HepG2 (cell line): ENCODE results near the gene IL1RL2. TPM values are rescaled to one million over a fixed set of nuclear protein-coding genes. Genes with fewer than 3 reads are reported as not detected.

Source experiments
- CBX5 ChIP-seq: sonication (generic); formaldehyde crosslinking; IDR thresholded peaks from 2 replicates; pipeline ENCODE4 v1.4.0; 2020; ENCODE audit warnings: missing genetic modification reagents, borderline replicate concordance
- CENPT ChIP-seq: sonication (generic); formaldehyde crosslinking; IDR thresholded peaks from 2 replicates; pipeline ENCODE4 v1.8.0; 2022; ENCODE audit warnings: low read depth, mild to moderate bottlenecking, moderate library complexity, missing genetic modification reagents
- DNMT1 ChIP-seq: sonication (generic); formaldehyde crosslinking; IDR thresholded peaks from 2 replicates; pipeline ENCODE4 v1.5.1; 2020; ENCODE audit warnings: mild to moderate bottlenecking, missing genetic modification reagents
- FOSL2 ChIP-seq: sonication (generic); formaldehyde crosslinking; IDR thresholded peaks from 2 replicates; pipeline ENCODE4 v1.4.0; 2020; ENCODE audit warnings: missing genetic modification reagents
- HCFC1 ChIP-seq: fragments of 150-350 bp; IDR thresholded peaks from 2 replicates; pipeline ENCODE4 v1.6.1; 2014; ENCODE audit warnings: low read depth, low read length
- HIC2 ChIP-seq: sonication (generic); formaldehyde crosslinking; IDR thresholded peaks from 2 replicates; pipeline ENCODE4 v1.9.0; 2022; ENCODE audit warnings: low read depth, missing genetic modification reagents
- KAT2B ChIP-seq: fragments of 150-350 bp; IDR thresholded peaks from 2 replicates; pipeline ENCODE4 v1.6.1; 2014; ENCODE audit warnings: low read depth, low read length, borderline replicate concordance
- KDM4B ChIP-seq: sonication (generic); formaldehyde crosslinking; IDR thresholded peaks from 2 replicates; pipeline ENCODE4 v1.4.0; 2020; ENCODE audit warnings: missing genetic modification reagents
- KLF9 ChIP-seq: IDR thresholded peaks from 2 replicates; pipeline ENCODE4 v1.6.1; 2016; ENCODE audit warnings: low read depth
- MED8 ChIP-seq: sonication (generic); formaldehyde crosslinking; IDR thresholded peaks from 2 replicates; pipeline ENCODE4 v1.8.1; 2023; ENCODE audit warnings: mild to moderate bottlenecking, missing genetic modification reagents; ENCODE audit not compliant: insufficient replicate concordance
- NR2F6 ChIP-seq, 2 experiments: IDR thresholded peaks; 2 replicates each; pipeline ENCODE4 v1.6.1; 2016; ENCODE audit warnings: antibody characterized with exemption in 1 of 2, mild to moderate bottlenecking in 1 of 2
- REXO4 ChIP-seq: sonication (generic); formaldehyde crosslinking; IDR thresholded peaks from 2 replicates; pipeline ENCODE4 v1.8.0; 2022; ENCODE audit warnings: missing genetic modification reagents, mild to moderate bottlenecking, borderline replicate concordance
- RFX3 ChIP-seq: IDR thresholded peaks from 2 replicates; pipeline ENCODE4 v1.6.1; 2016; ENCODE audit warnings: missing biosample characterization, missing genetic modification reagents
- RFXANK ChIP-seq: IDR thresholded peaks from 2 replicates; pipeline ENCODE4 v1.6.1; 2016
- SRF ChIP-seq: IDR thresholded peaks from 2 replicates; pipeline ENCODE4 v1.6.1; 2011; ENCODE audit warnings: mild to moderate bottlenecking, low read depth, low read length, moderate library complexity
- TBX2 ChIP-seq: sonication (generic); formaldehyde crosslinking; IDR thresholded peaks from 2 replicates; pipeline ENCODE4 v1.5.0; 2020; ENCODE audit warnings: missing genetic modification reagents, mild to moderate bottlenecking, borderline replicate concordance
- ZBTB20 ChIP-seq: sonication (generic); formaldehyde crosslinking; IDR thresholded peaks from 2 replicates; pipeline ENCODE4 v1.8.1; 2023; ENCODE audit warnings: missing genetic modification reagents, low read depth, mild to moderate bottlenecking, borderline replicate concordance
- ZBTB4 ChIP-seq: sonication (generic); formaldehyde crosslinking; IDR thresholded peaks from 2 replicates; pipeline ENCODE4 v1.4.0; 2020; ENCODE audit warnings: missing genetic modification reagents, mild to moderate bottlenecking, borderline replicate concordance
- ZNF382 ChIP-seq: sonication (generic); formaldehyde crosslinking; IDR thresholded peaks from 2 replicates; pipeline ENCODE4 v1.5.0; 2020; ENCODE audit warnings: missing genetic modification reagents, mild to moderate bottlenecking, borderline replicate concordance
- ZNF567 ChIP-seq: sonication (generic); formaldehyde crosslinking; IDR thresholded peaks from 2 replicates; pipeline ENCODE4 v1.8.1; 2023; ENCODE audit warnings: mild to moderate bottlenecking, missing genetic modification reagents, borderline replicate concordance
- polyA plus RNA-seq, 8 experiments: library from polyadenylated mRNA; depleted of rRNA in 3 of 8; stranded (reverse) in 7 of 8; unstranded in 1 of 8; fragments of >200 nt; fragmentation: Illumina TruSeq in 4 of 8; extraction: Trizol in 4 of 8; gene quantifications; 2 replicates each; pipeline versions ENCODE4 v1.2.1 to v1.2.3, GENCODE V29; 2011 to 2016; ENCODE audit warnings: low read depth in 4 of 8, missing spikeins in 1 of 8, mixed read lengths in 1 of 8; ENCODE audit not compliant: insufficient read depth in 1 of 8
- total RNA-seq, 5 experiments: library from RNA; depleted of rRNA; stranded (reverse); fragments of >200 nt; fragmentation: Illumina TruSeq; extraction: Trizol; gene quantifications; 2 replicates each; pipeline ENCODE4 v1.2.3, GENCODE V29; 2016; ENCODE audit warnings: low read depth in 1 of 5
- TF ChIP-seq, protein P1 (sequence below): sonication (generic); formaldehyde crosslinking; IDR thresholded peaks from 2 replicates; pipeline ENCODE4 v1.5.1; 2020; ENCODE audit warnings: missing genetic modification reagents, mild to moderate bottlenecking, borderline replicate concordance
- TF ChIP-seq, protein P2 (sequence below): sonication (generic); formaldehyde crosslinking; IDR thresholded peaks from 2 replicates; pipeline ENCODE4 v1.5.0; 2020; ENCODE audit warnings: missing genetic modification reagents

The IL1RL2 gene
- total and polyA plus RNA-seq, 2 of the 13 experiments (the other 11 are each of a cell fraction or from before 2014, with no cell fraction given), result 0.03 TPM; not detected in 1

DNA sequence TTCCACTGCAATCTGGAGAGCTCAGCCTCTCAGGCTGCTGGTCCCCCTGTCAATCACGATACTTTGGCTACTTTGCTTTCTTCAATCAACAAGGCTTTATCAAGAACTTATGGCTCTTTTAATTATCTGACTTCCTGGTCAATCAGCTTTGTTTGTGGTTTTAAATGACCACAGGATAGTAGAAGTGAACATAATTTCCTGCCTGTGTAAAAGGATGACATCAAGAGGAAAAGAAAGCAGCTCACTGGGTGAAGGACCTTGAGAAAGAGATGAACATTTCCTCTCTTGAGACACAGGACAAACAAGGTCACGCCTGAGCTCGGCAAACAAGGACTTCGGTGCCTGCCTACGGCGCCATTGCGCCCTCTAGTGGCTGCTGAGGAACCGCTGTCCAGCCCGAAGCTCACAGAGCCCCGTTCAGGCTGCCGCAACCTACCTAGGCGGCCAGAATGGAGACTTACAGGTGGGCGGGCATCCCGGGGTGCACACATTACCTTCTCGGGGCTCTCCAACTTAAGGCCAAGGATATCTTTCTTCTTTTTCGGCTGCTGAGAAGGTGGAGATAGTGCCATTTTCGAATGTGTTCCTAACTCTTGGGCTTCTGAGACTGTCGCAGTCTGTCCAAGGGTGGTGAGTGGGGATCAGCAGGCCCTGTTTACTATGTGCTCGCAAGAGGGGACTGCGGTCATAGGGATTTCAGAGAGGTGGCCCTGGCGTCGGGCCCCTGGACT, 54.0 kb downstream of the IL1RL2 start (continued):
- TF ChIP-seq ZNF567 (CRISPR knock-in tag) (peak; percentile 89; the same call in 1 of the 2 replicates), RFXANK (CRISPR knock-in tag) (peak; percentile 80; the same call in 1 of the 2 replicates), CENPT (CRISPR knock-in tag) (no peak), KAT2B (no peak), HCFC1 (peak; percentile 28; the same call in 1 of the 2 replicates), REXO4 (no peak), TBX2 (CRISPR knock-in tag) (peak; percentile 87), SRF (0 out of 2 replicates have a peak, but pooled peaks have one; percentile 66), KDM4B (CRISPR knock-in tag) (peak; percentile 95), ZBTB20 (CRISPR knock-in tag) (peak; percentile 77; the same call in 1 of the 2 replicates), MED8 (CRISPR knock-in tag) (no peak), FOSL2 (peak; percentile 76), ZNF382 (CRISPR knock-in tag) (no peak), NR2F6 (IDR thresholded peaks at IDR 0.05) (peak; percentile 81), NR2F6 (CRISPR knock-in tag; IDR thresholded peaks at IDR 0.05) (peak; percentile 89), ZBTB4 (peak; percentile 88; the same call in 1 of the 2 replicates), CBX5 (peak; percentile 90; the same call in 1 of the 2 replicates), KLF9 (no peak), HIC2 (no peak), RFX3 (CRISPR knock-in tag) (no peak), DNMT1 (CRISPR knock-in tag) (0 out of 2 replicates have a peak, but pooled peaks have one; percentile 76)
- TF ChIP-seq, protein P1, sequence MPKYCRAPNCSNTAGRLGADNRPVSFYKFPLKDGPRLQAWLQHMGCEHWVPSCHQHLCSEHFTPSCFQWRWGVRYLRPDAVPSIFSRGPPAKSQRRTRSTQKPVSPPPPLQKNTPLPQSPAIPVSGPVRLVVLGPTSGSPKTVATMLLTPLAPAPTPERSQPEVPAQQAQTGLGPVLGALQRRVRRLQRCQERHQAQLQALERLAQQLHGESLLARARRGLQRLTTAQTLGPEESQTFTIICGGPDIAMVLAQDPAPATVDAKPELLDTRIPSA (CRISPR knock-in tag), result no peak
- TF ChIP-seq, protein P2, sequence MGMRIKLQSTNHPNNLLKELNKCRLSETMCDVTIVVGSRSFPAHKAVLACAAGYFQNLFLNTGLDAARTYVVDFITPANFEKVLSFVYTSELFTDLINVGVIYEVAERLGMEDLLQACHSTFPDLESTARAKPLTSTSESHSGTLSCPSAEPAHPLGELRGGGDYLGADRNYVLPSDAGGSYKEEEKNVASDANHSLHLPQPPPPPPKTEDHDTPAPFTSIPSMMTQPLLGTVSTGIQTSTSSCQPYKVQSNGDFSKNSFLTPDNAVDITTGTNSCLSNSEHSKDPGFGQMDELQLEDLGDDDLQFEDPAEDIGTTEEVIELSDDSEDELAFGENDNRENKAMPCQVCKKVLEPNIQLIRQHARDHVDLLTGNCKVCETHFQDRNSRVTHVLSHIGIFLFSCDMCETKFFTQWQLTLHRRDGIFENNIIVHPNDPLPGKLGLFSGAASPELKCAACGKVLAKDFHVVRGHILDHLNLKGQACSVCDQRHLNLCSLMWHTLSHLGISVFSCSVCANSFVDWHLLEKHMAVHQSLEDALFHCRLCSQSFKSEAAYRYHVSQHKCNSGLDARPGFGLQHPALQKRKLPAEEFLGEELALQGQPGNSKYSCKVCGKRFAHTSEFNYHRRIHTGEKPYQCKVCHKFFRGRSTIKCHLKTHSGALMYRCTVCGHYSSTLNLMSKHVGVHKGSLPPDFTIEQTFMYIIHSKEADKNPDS (CRISPR knock-in tag), result peak; percentile 69; the same call in 1 of the 2 replicates
